NB4 (cell line): Measurements from ENCODE around the gene CC2D1A.

Experiments used
- DNase-seq: peaks from one replicate; pipeline ENCODE4 v3.0.0; 2010; ENCODE audit warnings: low read depth
- H3K4me3 ChIP-seq: one replicate; pipeline ENCODE4 v1.5.1; 2011; ENCODE audit warnings: mild to moderate bottlenecking, low read depth, low read length, moderate library complexity
- MYC ChIP-seq: IDR thresholded peaks from 2 replicates; pipeline ENCODE4 v1.6.1; 2011; ENCODE audit warnings: low read depth, low read length
- POLR2A ChIP-seq: IDR thresholded peaks from 2 replicates; pipeline ENCODE4 v1.6.1; 2011; ENCODE audit warnings: mild to moderate bottlenecking; ENCODE audit not compliant: insufficient read length; ENCODE audit errors: extremely low read depth
- TF ChIP-seq, protein P1 (sequence below): IDR thresholded peaks from one replicate; pipeline ENCODE4 v1.5.1; 2012; ENCODE audit warnings: low read depth, low read length
- TF ChIP-seq, protein P2 (sequence below): IDR thresholded peaks from 2 replicates; pipeline ENCODE4 v1.6.1; 2011; ENCODE audit warnings: low read depth, low read length

Gene CC2D1A

DNA sequence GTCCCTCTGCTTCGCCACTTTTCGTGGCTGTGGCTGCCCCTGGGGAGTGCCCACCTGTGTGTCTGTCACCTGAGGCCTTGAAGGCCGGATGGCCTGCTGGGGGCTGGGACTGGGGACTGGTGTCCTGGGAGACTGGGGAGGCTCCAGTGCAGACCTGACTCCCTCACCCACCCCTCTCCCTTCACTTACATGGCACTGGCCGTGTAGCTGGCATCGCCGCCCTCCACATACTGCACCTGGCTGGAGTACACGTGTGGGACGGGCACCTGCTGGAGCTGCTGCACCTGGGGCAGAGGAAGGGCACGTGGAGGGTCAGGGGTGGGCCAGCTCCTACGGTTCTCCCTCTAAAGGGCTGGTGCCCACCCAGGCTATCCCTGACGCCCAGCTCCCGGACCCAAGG lies 71.8 kb downstream of the CC2D1A start:
- no peak for DNase-seq
- TF ChIP-seq, protein P1, sequence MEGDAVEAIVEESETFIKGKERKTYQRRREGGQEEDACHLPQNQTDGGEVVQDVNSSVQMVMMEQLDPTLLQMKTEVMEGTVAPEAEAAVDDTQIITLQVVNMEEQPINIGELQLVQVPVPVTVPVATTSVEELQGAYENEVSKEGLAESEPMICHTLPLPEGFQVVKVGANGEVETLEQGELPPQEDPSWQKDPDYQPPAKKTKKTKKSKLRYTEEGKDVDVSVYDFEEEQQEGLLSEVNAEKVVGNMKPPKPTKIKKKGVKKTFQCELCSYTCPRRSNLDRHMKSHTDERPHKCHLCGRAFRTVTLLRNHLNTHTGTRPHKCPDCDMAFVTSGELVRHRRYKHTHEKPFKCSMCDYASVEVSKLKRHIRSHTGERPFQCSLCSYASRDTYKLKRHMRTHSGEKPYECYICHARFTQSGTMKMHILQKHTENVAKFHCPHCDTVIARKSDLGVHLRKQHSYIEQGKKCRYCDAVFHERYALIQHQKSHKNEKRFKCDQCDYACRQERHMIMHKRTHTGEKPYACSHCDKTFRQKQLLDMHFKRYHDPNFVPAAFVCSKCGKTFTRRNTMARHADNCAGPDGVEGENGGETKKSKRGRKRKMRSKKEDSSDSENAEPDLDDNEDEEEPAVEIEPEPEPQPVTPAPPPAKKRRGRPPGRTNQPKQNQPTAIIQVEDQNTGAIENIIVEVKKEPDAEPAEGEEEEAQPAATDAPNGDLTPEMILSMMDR: no peak
- no peak for TF ChIP-seq MYC
- TF ChIP-seq POLR2A: no peak
- TF ChIP-seq, protein P2, sequence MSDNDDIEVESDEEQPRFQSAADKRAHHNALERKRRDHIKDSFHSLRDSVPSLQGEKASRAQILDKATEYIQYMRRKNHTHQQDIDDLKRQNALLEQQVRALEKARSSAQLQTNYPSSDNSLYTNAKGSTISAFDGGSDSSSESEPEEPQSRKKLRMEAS: no peak
- no peak overlapping the region for H3K4me3 ChIP-seq

DNA sequence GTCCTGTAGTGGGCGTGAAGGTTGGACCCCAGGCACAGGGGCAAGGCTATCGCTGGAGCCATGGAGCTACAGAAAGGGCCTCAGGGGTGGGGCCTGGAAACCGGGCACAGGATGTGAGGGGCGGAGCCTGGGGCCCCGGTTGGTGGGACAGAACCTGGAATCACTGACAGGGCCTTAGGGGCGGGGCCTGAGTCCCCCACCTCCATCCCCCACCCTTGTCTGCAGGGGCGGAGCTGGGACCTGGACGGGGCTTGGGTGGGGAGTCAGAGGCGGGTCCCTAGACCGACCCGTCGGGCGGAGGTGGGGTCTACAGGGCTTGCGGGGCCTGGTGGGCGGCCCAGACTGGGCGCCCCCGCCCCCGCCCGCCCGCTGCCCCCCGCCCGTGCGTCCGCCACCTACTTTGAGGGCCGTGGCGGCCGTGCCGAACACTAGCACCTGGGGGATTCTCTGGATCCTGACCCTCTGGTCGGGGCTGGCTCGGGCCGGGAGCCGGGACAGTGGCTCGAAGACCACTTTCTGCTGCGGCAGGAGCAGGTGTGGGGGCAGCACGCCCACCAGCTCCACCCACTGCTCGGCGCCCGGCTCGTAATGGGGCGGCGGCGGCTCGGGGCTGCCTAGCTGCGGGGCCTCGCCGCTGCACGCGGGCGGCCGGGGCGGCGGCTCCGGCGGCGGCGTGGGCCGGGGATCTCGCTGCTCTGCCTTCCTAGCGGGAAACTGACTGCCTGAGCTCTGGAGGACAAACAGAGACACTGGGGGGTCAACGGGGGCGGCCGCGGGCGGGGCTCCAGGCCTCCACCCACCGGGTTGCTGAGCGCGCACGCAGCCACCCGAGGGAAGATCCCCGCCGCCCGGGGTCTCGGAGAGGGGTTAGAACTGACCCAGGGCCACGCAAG lies 72.6 kb downstream of the CC2D1A start:
- no peak overlapping the region for H3K4me3 ChIP-seq
- DNase-seq: no peak

DNA sequence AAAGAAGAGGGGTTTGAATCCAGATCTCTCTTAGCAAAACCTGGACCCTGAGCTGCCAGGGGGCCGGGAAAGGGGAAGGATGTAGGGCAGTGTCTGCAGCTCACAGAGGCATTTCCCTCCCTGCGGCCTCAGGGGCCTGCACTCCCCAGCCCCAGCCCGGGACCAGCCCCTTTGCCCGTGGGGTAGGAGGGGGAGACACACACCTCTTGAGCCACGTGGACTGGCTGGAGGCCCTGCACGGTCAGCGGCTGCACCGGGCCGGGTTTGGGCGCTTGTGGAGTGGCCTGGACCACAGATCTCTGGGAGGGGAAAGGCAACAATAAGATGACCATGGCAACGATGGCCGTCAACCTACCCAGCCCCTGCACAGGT lies 73.2 kb downstream of the CC2D1A start:
- DNase-seq: no peak
- no peak overlapping the region for H3K4me3 ChIP-seq
- TF ChIP-seq, protein P1: no peak
- TF ChIP-seq POLR2A: no peak
- no peak for TF ChIP-seq MYC
- TF ChIP-seq, protein P2: no peak

More for the DNA sequence above, 72.6 kb downstream of the CC2D1A start:
- TF ChIP-seq POLR2A: no peak
- no peak for TF ChIP-seq MYC
- TF ChIP-seq, protein P2: no peak
- TF ChIP-seq, protein P1: no peak

DNA sequence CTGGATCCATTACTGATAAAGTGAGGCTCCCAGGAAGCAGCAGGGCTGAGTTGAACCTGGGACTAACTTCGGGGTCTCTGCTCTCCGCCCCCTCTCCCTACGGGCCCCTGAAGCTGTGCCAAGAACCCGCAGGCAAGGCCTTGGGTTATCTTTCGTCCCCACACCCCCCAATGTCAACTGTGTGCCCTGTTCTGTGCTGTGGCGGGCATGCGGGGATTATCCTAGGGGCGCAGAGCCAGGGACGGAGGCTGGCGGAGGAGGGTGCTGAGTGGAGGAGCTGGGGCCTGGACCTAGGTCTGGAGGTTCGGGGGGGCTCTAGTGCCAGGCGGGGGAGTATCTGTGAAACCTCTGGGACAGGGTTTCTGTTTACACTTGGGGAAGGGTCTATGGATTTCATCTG lies 73.7 kb downstream of the CC2D1A start:
- DNase-seq: no peak
- H3K4me3 ChIP-seq: no peak overlapping the region
- TF ChIP-seq, protein P1: no peak
- no peak for TF ChIP-seq MYC

DNA sequence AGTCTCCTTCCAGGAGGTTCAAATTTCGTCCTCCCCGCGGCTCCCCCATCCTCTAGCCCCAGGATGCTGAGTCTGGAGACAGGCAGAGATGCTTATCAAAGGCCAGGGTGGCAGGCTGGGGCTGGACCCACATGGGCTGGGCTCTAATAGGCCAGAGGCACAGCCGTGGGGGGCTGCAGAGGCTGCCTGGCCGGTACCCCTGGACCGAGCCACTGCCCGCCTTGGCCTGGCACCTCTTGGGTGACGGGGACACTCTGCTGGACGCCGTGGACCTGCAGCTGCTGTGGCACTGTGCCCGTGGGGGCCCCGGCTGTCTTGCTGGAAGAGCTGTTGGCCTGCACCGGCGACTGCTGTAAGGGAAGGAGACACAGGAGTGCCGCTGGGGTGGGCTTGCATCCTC lies 74.3 kb downstream of the CC2D1A start:
- TF ChIP-seq MYC: no peak
- no peak overlapping the region for H3K4me3 ChIP-seq
- DNase-seq: no peak
